Muscle of arm (tissue), 14 donors: ENCODE measurements around the gene SPATA16. TPM values are rescaled to one million over a fixed set of nuclear protein-coding genes. Genes with fewer than 3 reads are reported as not detected.
A peak's percentile ranks its signal among the peaks of the same experiment; 100 is the strongest.
"Not testable (repeated sequence)": the region's sequence is repeated elsewhere in the genome, so short reads cannot be mapped to it uniquely, and the experiment has no call there.

Experiments used
- DNase-seq: peaks from one replicate; pipeline ENCODE4 v3.0.0-alpha.2; 2013
- long read RNA-seq, 11 donors: transcript quantifications; one replicate each; lab custom pipeline, GENCODE V29; 2026
- polyA plus RNA-seq, 12 donors: library from polyadenylated mRNA; unstranded; fragments of 120-200 nt; gene quantifications; one replicate each; pipeline ENCODE4 v1.2.1, GENCODE V29; 2013; ENCODE audit not compliant: insufficient read length in 12 of 12

SPATA16 gene
- polyA plus RNA-seq, result not detected
- long read RNA-seq, donor 1, result 0 reads
- long read RNA-seq, donor 2, result 0 reads
- long read RNA-seq, donor 3, result 0 reads
- long read RNA-seq, donor 4, result 0 reads
- long read RNA-seq, donor 5, result 0 reads
- long read RNA-seq, donor 6, result 0 reads
- long read RNA-seq, donor 7, result 0 reads
- long read RNA-seq, donor 8, result 0 reads
- long read RNA-seq, donor 9, result 0 reads
- long read RNA-seq, donor 10, result 0 reads
- long read RNA-seq, donor 11, result 0 reads

- no peak for DNase-seq
Measured at GRCh38 chr3:173140986-173141385, at the start of gene SPATA16. TSS of gene SPATA16 (minus strand) at chr3:173141235. CDS start at chr3:173117731, 23,504 bp downstream.

GRCh38 chr3:173183022-173183421, 42.0 kb upstream of the SPATA16 start:
- not testable (repeated sequence) for DNase-seq

GRCh38 chr3:173173652-173174051, 32.6 kb upstream of the SPATA16 start:
- DNase-seq, result no peak

GRCh38 chr3:173159139-173159538, 18.1 kb upstream of the SPATA16 start:
- not testable (repeated sequence) for DNase-seq

GRCh38 chr3:173156533-173156932, 15.5 kb upstream of the SPATA16 start:
- not testable (repeated sequence) for DNase-seq

GRCh38 chr3:173153631-173154030, 12.6 kb upstream of the SPATA16 start:
- DNase-seq, result no peak

- DNase-seq, result no peak
Measured at GRCh38 chr3:173139420-173139819, 1.6 kb downstream of the SPATA16 start.

- DNase-seq, result no peak
Measured at GRCh38 chr3:173138026-173138425, 3.0 kb downstream of the SPATA16 start.

GRCh38 chr3:173135059-173135458, 6.0 kb downstream of the SPATA16 start:
- no peak for DNase-seq

GRCh38 chr3:173128633-173129032, 12.4 kb downstream of the SPATA16 start:
- no peak for DNase-seq

- no peak for DNase-seq
Measured at GRCh38 chr3:173111321-173111720, 29.7 kb downstream of the SPATA16 start.

GRCh38 chr3:173109143-173109542, 31.9 kb downstream of the SPATA16 start:
- no peak for DNase-seq

- no peak for DNase-seq
Measured at GRCh38 chr3:173103469-173103868, 37.6 kb downstream of the SPATA16 start.

GRCh38 chr3:173098959-173099358, 42.1 kb downstream of the SPATA16 start:
- DNase-seq, result no peak

- DNase-seq, result no peak
Measured at GRCh38 chr3:173096994-173097785, 43.8 kb downstream of the SPATA16 start.

GRCh38 chr3:173096140-173096539, 44.9 kb downstream of the SPATA16 start:
- DNase-seq, result no peak

GRCh38 chr3:173092038-173092437, 49.0 kb downstream of the SPATA16 start:
- DNase-seq, result no peak

GRCh38 chr3:173090492-173090891, 50.5 kb downstream of the SPATA16 start:
- DNase-seq, result no peak

GRCh38 chr3:173089283-173089682, 51.8 kb downstream of the SPATA16 start:
- no peak for DNase-seq

GRCh38 chr3:173078525-173078924, 62.5 kb downstream of the SPATA16 start:
- peak; percentile 21 for DNase-seq

- DNase-seq, result no peak
Measured at GRCh38 chr3:173066044-173067004, 74.7 kb downstream of the SPATA16 start.

GRCh38 chr3:173065543-173065981, 75.5 kb downstream of the SPATA16 start:
- DNase-seq, result no peak
